PC-9 (cell line): ENCODE measurements around the gene RAMP1. TPM values are rescaled to one million over a fixed set of nuclear protein-coding genes. Genes with fewer than 3 reads are reported as not detected.

ENCODE experiments used
- BruUV-seq: library from RNA; stranded (reverse); fragments of 400-500 nt; replicated peaks from 2 replicates; lab custom pipeline; 2021; lab: Mats Ljungman, UMichigan
- CTCF ChIA-PET: fragments of 300-600 bp; sonication (Branson Sonifier 250); formaldehyde crosslinking; loops from one replicate; lab custom pipeline; 2022; ENCODE audit warnings: antibody characterized with exemption; lab: Charles Lee
- POLR2A ChIA-PET: fragments of 300-600 bp; sonication (Branson Sonifier 250); formaldehyde crosslinking; loops from one replicate; lab custom pipeline; 2022; ENCODE audit warnings: antibody characterized with exemption; ENCODE audit not compliant: unreplicated experiment; lab: Charles Lee
- DNase-seq, 2 experiments: peaks; one replicate each; pipeline versions ENCODE4 v3.0.0 to v3.0.0-alpha.2; 2015 to 2022; ENCODE audit warnings: mixed read lengths in 1 of 2
- H2AFZ ChIP-seq: fragments of 200-600 bp; sonication (generic); 2 replicates; pipeline ENCODE4 v1.8.1; 2017; ENCODE audit warnings: antibody characterized with exemption
- H3F3A ChIP-seq: fragments of 200-600 bp; sonication (generic); 2 replicates; pipeline ENCODE4 v1.8.1; 2017; ENCODE audit warnings: antibody characterized with exemption, mild to moderate bottlenecking, low read depth; ENCODE audit not compliant: insufficient read depth
- H3K27ac ChIP-seq: fragments of 200-600 bp; sonication (generic); 2 replicates; pipeline ENCODE4 v1.6.1; 2016; ENCODE audit warnings: mixed run types
- H3K27me3 ChIP-seq: fragments of 200-600 bp; sonication (generic); 2 replicates; pipeline ENCODE4 v1.6.1; 2016; ENCODE audit warnings: low read depth, mixed run types; ENCODE audit not compliant: insufficient read depth
- H3K36me3 ChIP-seq: fragments of 200-600 bp; sonication (generic); 2 replicates; pipeline ENCODE4 v1.6.1; 2016; ENCODE audit warnings: low read depth, mixed run types
- H3K4me1 ChIP-seq: fragments of 200-600 bp; sonication (generic); replicated peaks from 2 replicates; pipeline ENCODE4 v1.6.1; 2016; ENCODE audit warnings: mixed run types; ENCODE audit not compliant: insufficient read depth
- H3K4me2 ChIP-seq: fragments of 200-600 bp; sonication (generic); 2 replicates; pipeline ENCODE4 v1.6.1; 2017; ENCODE audit warnings: mixed run types
- H3K4me3 ChIP-seq: fragments of 200-600 bp; sonication (generic); 2 replicates; pipeline ENCODE4 v1.6.1; 2016; ENCODE audit warnings: mixed run types
- H3K79me2 ChIP-seq: fragments of 200-600 bp; sonication (generic); 2 replicates; pipeline ENCODE4 v1.6.1; 2017; ENCODE audit warnings: low read depth, mixed run types
- H3K9me2 ChIP-seq: fragments of 200-600 bp; sonication (generic); 2 replicates; pipeline ENCODE4 v1.8.1; 2017; ENCODE audit warnings: mild to moderate bottlenecking; ENCODE audit not compliant: insufficient read depth
- H3K9me3 ChIP-seq: fragments of 200-600 bp; sonication (generic); 2 replicates; pipeline ENCODE4 v1.8.1; 2016; ENCODE audit warnings: low read depth; ENCODE audit not compliant: insufficient read depth
- H4K20me1 ChIP-seq: fragments of 200-600 bp; sonication (generic); 2 replicates; pipeline ENCODE4 v1.8.1; 2017; ENCODE audit not compliant: insufficient read depth
- CTCF ChIP-seq: fragments of 200-600 bp; sonication (generic); conservative IDR thresholded peaks from 2 replicates; pipeline ENCODE4 v1.6.1; 2017; ENCODE audit warnings: mixed run types, antibody characterized with exemption, mild to moderate bottlenecking, moderate library complexity
- EZH2 ChIP-seq: fragments of 200-600 bp; sonication (generic); IDR thresholded peaks from 2 replicates; pipeline ENCODE4 v1.8.0; 2017; ENCODE audit warnings: antibody characterized with exemption, low read depth
- intact Hi-C: fragments of 100-400 bp; cut with micrococcal nuclease; formaldehyde crosslinking; loops from one replicate; pipeline ENCODE4 v1.10.0; 2022; ENCODE audit not compliant: unreplicated experiment
- total RNA-seq: library from RNA; stranded (reverse); gene quantifications from 2 replicates; pipeline ENCODE4 v1.2.3, GENCODE V29; 2021

RAMP1 gene
- total RNA-seq, 1 experiment from 2014 or later = 48.7 TPM

GRCh38 chr2:237920673-237921072, 61.2 kb downstream of the RAMP1 start:
- H3F3A ChIP-seq = peaks cover 7% of the 10 kb centered on the region; the same call in 1 of the 2 replicates
- DNase-seq = no peak
- no peaks in the 10 kb centered on the region for H3K9me2 ChIP-seq
- POLR2A ChIA-PET = no interaction called here
- no peaks in the 10 kb centered on the region for H3K36me3 ChIP-seq
- intact Hi-C loops = loop anchor here (5.0 kb wide), 1 partner anchor 53 kb away; no protein-coding TSS in a partner anchor
- CTCF ChIA-PET = interaction anchor here (0.6 kb wide), 1 partner anchor 78 kb away, joined by 3 read pairs; no protein-coding TSS in a partner anchor
- H3K4me2 ChIP-seq = no peak overlapping the region
- no TSS peak for BruUV-seq
- no peaks in the 10 kb centered on the region for H4K20me1 ChIP-seq
- no peaks in the 10 kb centered on the region for H3K27me3 ChIP-seq
- peaks cover 11% of the 10 kb centered on the region; the same call in 1 of the 2 replicates for H3K4me1 ChIP-seq
- H3K27ac ChIP-seq = no peak overlapping the region
- no peak overlapping the region for H2AFZ ChIP-seq
- no peaks in the 10 kb centered on the region for H3K79me2 ChIP-seq
- H3K4me3 ChIP-seq = no peak overlapping the region
- no peaks in the 10 kb centered on the region for H3K9me3 ChIP-seq
- TF ChIP-seq EZH2 (no peak), CTCF (no peak)

GRCh38 chr2:237921967-237922492, 62.6 kb downstream of the RAMP1 start:
- 0 out of 2 replicates have a peak overlapping the region, but pooled peaks have one; percentile 2 for H3K4me2 ChIP-seq
- no peaks in the 10 kb centered on the region for H3K36me3 ChIP-seq
- H2AFZ ChIP-seq = no peak overlapping the region
- POLR2A ChIA-PET = interaction anchor here (1.2 kb wide), 1 partner anchor 107 kb away, joined by 6 read pairs; no protein-coding TSS in a partner anchor
- CTCF ChIA-PET = no interaction called here
- no peaks in the 10 kb centered on the region for H3K9me2 ChIP-seq
- peaks cover 6% of the 10 kb centered on the region; the same call in 1 of the 2 replicates for H3F3A ChIP-seq
- no peak for TF ChIP-seq CTCF
- no peak for TF ChIP-seq EZH2
- peaks cover 11% of the 10 kb centered on the region; the same call in 1 of the 2 replicates for H3K4me1 ChIP-seq
- H3K27ac ChIP-seq = no peak overlapping the region
- DNase-seq = no peak
- no peaks in the 10 kb centered on the region for H4K20me1 ChIP-seq
- H3K27me3 ChIP-seq = no peaks in the 10 kb centered on the region
- H3K9me3 ChIP-seq = no peaks in the 10 kb centered on the region
- intact Hi-C loops = loop anchor here (5.0 kb wide), 1 partner anchor 55 kb away; no protein-coding TSS in a partner anchor
- no peaks in the 10 kb centered on the region for H3K79me2 ChIP-seq
- no TSS peak for BruUV-seq
- H3K4me3 ChIP-seq = no peak overlapping the region

GRCh38 chr2:237922641-237923361, 63.4 kb downstream of the RAMP1 start:
- H2AFZ ChIP-seq = no peak overlapping the region
- H3K4me2 ChIP-seq = 0 out of 2 replicates have a peak overlapping the region, but pooled peaks have one; percentile 2
- intact Hi-C loops = loop anchor here (5.0 kb wide), 1 partner anchor 56 kb away; no protein-coding TSS in a partner anchor
- H3K9me3 ChIP-seq = no peaks in the 10 kb centered on the region
- ChIA-PET CTCF (interaction anchor here (0.6 kb wide), 1 partner anchor 186 kb away, joined by 16 read pairs; no protein-coding TSS in a partner anchor), POLR2A (interaction anchor here (1.2 kb wide), 1 partner anchor 106 kb away, joined by 6 read pairs; no protein-coding TSS in a partner anchor)
- peaks cover 16% of the 10 kb centered on the region for H3K4me1 ChIP-seq
- no peaks in the 10 kb centered on the region for H3K27me3 ChIP-seq
- H3K79me2 ChIP-seq = no peaks in the 10 kb centered on the region
- no peaks in the 10 kb centered on the region for H3K9me2 ChIP-seq
- H3F3A ChIP-seq = peaks cover 4% of the 10 kb centered on the region; the same call in 1 of the 2 replicates
- no TSS peak for BruUV-seq
- no peak overlapping the region for H3K4me3 ChIP-seq
- TF ChIP-seq EZH2 = no peak
- TF ChIP-seq CTCF = no peak
- H3K27ac ChIP-seq = no peak overlapping the region
- no peaks in the 10 kb centered on the region for H4K20me1 ChIP-seq
- DNase-seq = peak; percentile 55 to 67
- no peaks in the 10 kb centered on the region for H3K36me3 ChIP-seq
